Activated B cell treated with CpG ODN at 0.5 μM for 24 hours (primary cell): ENCODE results near the gene GUK1. TPM values are rescaled to one million over a fixed set of nuclear protein-coding genes. Genes with fewer than 3 reads are reported as not detected.

Experiments
- ATAC-seq: fragments of 200-7000 bp; cut with Tn5 transposase; one replicate; pipeline ENCODE4 v1.10.0; 2021; ENCODE audit warnings: low read depth, mild to moderate bottlenecking, moderate library complexity
- CTCF ChIA-PET: fragments of 350-600 bp; sonication (Branson Sonifier 250); formaldehyde crosslinking; loops from one replicate; lab custom pipeline; 2021; ENCODE audit warnings: antibody characterized with exemption; lab: Charles Lee
- POLR2A ChIA-PET: fragments of 350-600 bp; sonication (Branson Sonifier 250); formaldehyde crosslinking; loops from one replicate; lab custom pipeline; 2021; ENCODE audit warnings: antibody characterized with exemption; lab: Charles Lee
- DNase-seq: peaks from one replicate; pipeline ENCODE4 v3.0.0; 2022
- H3K27ac Mint-ChIP-seq: one replicate; pipeline ENCODE4 v1.8.0; 2020; ENCODE audit warnings: mixed read lengths
- H3K27me3 Mint-ChIP-seq: one replicate; pipeline ENCODE4 v1.8.0; 2021; ENCODE audit warnings: mixed read lengths
- H3K36me3 Mint-ChIP-seq: one replicate; pipeline ENCODE4 v1.8.0; 2021; ENCODE audit warnings: low read depth, mixed read lengths
- H3K4me1 Mint-ChIP-seq: one replicate; pipeline ENCODE4 v1.8.0; 2021; ENCODE audit warnings: mixed read lengths
- H3K4me3 Mint-ChIP-seq: one replicate; pipeline ENCODE4 v1.8.0; 2020; ENCODE audit warnings: mild to moderate bottlenecking, mixed read lengths
- H3K9me3 Mint-ChIP-seq: one replicate; pipeline ENCODE4 v1.8.0; 2020; ENCODE audit warnings: mixed read lengths
- intact Hi-C: fragments of 100-400 bp; cut with micrococcal nuclease; formaldehyde crosslinking; loops from one replicate; pipeline ENCODE4 v1.15.1; 2024
- total RNA-seq: library from RNA; stranded (reverse); gene quantifications from 2 replicates; pipeline ENCODE4 v1.2.3, GENCODE V29; 2022
- TF ChIP-seq, protein P1 (sequence below): fragments of 200-600 bp; IDR thresholded peaks from one replicate; pipeline ENCODE4 v1.8.0; 2022; ENCODE audit warnings: antibody characterized with exemption, mild to moderate bottlenecking

GUK1 gene
- total RNA-seq, 1 donor from 2014 or later = 104 TPM

DNA sequence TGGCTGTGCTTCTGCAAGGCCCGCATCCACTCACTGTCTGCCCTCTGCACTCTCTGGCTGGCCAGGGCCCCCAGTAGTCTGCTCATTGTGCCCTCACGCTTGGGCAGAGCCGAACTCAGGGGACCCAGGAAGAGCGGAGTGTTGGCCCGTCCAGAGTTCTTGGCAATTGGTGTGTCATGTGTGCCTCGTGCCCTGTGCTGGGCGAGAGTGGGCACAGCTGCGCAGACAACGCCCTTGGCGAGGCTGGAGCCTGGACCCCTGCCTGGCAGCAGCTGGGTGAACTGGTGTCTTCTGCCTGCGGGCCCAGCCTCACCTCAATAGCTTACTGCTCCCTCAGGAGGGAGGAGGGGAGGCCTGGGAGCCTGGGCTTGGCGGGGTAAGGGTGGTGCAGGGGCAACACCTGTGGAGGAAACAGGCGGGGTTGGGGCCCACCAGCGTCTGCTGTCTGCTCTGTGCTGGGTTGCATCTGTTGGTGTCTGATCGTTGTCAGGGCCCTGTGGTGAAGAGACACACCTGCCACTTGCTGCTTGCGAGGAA is 2.1 kb downstream of the GUK1 start:
- intact Hi-C loops = no loop called here
- no peaks in the 10 kb centered on the region for H3K9me3 Mint-ChIP-seq
- H3K4me1 Mint-ChIP-seq = peaks cover 61% of the 10 kb centered on the region
- no peak overlapping the region for H3K27ac Mint-ChIP-seq
- H3K36me3 Mint-ChIP-seq = peaks cover 18% of the 10 kb centered on the region
- no peak overlapping the region for H3K4me3 Mint-ChIP-seq
- no peak for ATAC-seq
- H3K27me3 Mint-ChIP-seq = no peaks in the 10 kb centered on the region
- TF ChIP-seq, protein P1, sequence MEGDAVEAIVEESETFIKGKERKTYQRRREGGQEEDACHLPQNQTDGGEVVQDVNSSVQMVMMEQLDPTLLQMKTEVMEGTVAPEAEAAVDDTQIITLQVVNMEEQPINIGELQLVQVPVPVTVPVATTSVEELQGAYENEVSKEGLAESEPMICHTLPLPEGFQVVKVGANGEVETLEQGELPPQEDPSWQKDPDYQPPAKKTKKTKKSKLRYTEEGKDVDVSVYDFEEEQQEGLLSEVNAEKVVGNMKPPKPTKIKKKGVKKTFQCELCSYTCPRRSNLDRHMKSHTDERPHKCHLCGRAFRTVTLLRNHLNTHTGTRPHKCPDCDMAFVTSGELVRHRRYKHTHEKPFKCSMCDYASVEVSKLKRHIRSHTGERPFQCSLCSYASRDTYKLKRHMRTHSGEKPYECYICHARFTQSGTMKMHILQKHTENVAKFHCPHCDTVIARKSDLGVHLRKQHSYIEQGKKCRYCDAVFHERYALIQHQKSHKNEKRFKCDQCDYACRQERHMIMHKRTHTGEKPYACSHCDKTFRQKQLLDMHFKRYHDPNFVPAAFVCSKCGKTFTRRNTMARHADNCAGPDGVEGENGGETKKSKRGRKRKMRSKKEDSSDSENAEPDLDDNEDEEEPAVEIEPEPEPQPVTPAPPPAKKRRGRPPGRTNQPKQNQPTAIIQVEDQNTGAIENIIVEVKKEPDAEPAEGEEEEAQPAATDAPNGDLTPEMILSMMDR = no peak
- ChIA-PET POLR2A (interaction anchor here (2.1 kb wide), 1 partner anchor 23 kb away, joined by 17 read pairs; the partner anchor contains the start of gene IBA57), CTCF (interaction anchor here (1.5 kb wide), 1 partner anchor 23 kb away, joined by 4 read pairs; the partner anchor contains the start of gene IBA57)
- DNase-seq = no peak

- Mint-ChIP-seq H3K36me3 (peaks cover 22% of the 10 kb centered on the region), H3K4me3 (no peak overlapping the region), H3K9me3 (no peaks in the 10 kb centered on the region), H3K4me1 (peaks cover 56% of the 10 kb centered on the region), H3K27me3 (no peaks in the 10 kb centered on the region), H3K27ac (no peak overlapping the region)
- ChIA-PET CTCF (interaction anchor here (1.0 to 1.5 kb wide), 2 partner anchors 12 to 22 kb away, joined by 3 to 4 read pairs; partner anchors contain the start of gene IBA57), POLR2A (interaction anchor here (2.1 kb wide), 1 partner anchor 23 kb away, joined by 17 read pairs; the partner anchor contains the start of gene IBA57)
- no peak for ATAC-seq
- TF ChIP-seq, protein P1 = no peak
- DNase-seq = no peak
- intact Hi-C loops = no loop called here
These were observed 2.6 kb downstream of the GUK1 start for GRCh38 chr1:228142701-228143136.

- ChIA-PET POLR2A (interaction anchor here (2.0 to 2.1 kb wide), 2 partner anchors 22 kb away, joined by 6 to 17 read pairs; partner anchors contain the start of gene IBA57), CTCF (interaction anchor here (1.0 to 1.5 kb wide), 2 partner anchors 13 to 21 kb away, joined by 3 to 4 read pairs; partner anchors contain the start of gene IBA57)
- ATAC-seq (no peak), DNase-seq (no peak)
- H3K9me3 Mint-ChIP-seq = no peaks in the 10 kb centered on the region
- H3K4me1 Mint-ChIP-seq = peaks cover 47% of the 10 kb centered on the region
- intact Hi-C loops = no loop called here
- no peaks in the 10 kb centered on the region for H3K27me3 Mint-ChIP-seq
- no peak overlapping the region for H3K27ac Mint-ChIP-seq
- TF ChIP-seq, protein P1 = no peak
- H3K36me3 Mint-ChIP-seq = peaks cover 26% of the 10 kb centered on the region
- no peak overlapping the region for H3K4me3 Mint-ChIP-seq
These were observed 3.6 kb downstream of the GUK1 start for GRCh38 chr1:228143480-228144192.

DNA sequence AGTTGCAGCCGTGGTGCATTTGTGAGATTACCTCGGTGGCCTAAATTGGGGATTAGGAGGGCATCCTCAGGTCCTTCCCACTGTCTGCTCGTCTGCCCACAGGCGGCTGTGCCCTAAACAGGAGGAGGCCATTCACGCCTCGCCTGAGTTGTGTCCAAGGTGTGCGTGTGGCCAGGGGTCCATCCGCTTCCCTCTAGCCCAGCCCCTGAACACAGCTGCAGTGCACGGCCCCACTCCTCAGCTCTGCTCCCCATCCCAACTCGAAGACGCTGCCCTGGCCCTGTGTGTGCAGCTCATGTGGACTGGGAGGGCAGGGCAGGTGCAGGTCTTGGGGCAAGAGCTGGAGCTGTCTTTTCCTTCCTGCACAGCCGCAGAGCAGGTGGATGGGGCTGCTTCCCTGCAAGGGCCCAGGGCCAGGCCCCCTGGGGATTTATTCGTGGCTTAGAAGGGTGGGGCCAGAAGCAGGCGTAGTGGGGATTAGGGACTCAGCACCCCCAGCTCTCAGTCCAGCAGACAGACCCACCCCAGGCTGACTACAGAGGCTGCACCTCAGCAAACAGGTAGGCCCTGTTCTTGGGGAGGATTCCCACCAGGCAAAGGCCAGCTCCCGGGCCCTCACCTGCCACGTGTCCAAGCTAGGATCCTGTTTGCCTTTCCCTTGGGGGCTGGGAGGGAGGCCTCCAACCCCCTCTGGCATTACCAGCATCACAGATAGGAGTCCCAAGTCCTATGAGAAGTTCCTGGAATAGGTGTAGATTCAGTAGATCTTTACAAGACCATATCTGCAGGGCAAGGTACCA is 4.3 kb downstream of the GUK1 start:
- ChIA-PET CTCF (no interaction called here), POLR2A (interaction anchor here (0.6 to 2.0 kb wide), 2 partner anchors 21 to 579 kb away, joined by 6 to 8 read pairs; partner anchors contain the start of gene IBA57)
- intact Hi-C loops = no loop called here
- DNase-seq (no peak), ATAC-seq (no peak)
- H3K27me3 Mint-ChIP-seq = no peaks in the 10 kb centered on the region
- no peak overlapping the region for H3K4me3 Mint-ChIP-seq
- TF ChIP-seq, protein P1 = no peak
- peaks cover 44% of the 10 kb centered on the region for H3K4me1 Mint-ChIP-seq
- H3K9me3 Mint-ChIP-seq = no peaks in the 10 kb centered on the region
- peaks cover 26% of the 10 kb centered on the region for H3K36me3 Mint-ChIP-seq
- H3K27ac Mint-ChIP-seq = no peak overlapping the region
